LNCAP (cell line): Measurements from ENCODE around the gene FST.

Experiments used
- CTCF ChIP-seq: fragments of 450-650 bp; IDR thresholded peaks from 2 replicates; pipeline ENCODE4 v1.5.1; 2017; ENCODE audit warnings: mild to moderate bottlenecking

Gene FST

GRCh38 chr5:53503562-53504218 lies 23.3 kb downstream of the FST start:
- TF ChIP-seq CTCF = no peak

GRCh38 chr5:53507013-53507412 lies 26.6 kb downstream of the FST start:
- no peak for TF ChIP-seq CTCF

GRCh38 chr5:53508125-53508524 lies 27.7 kb downstream of the FST start:
- TF ChIP-seq CTCF = no peak

GRCh38 chr5:53512539-53512938 lies 32.1 kb downstream of the FST start:
- no peak for TF ChIP-seq CTCF

GRCh38 chr5:53515988-53516387 lies 35.6 kb downstream of the FST start:
- no peak for TF ChIP-seq CTCF

- TF ChIP-seq CTCF = no peak
These were observed 40.4 kb downstream of the FST start for GRCh38 chr5:53520813-53521212.
